ENCODE measurements around the gene ACP4. TPM values are rescaled to one million over a fixed set of nuclear protein-coding genes. Genes with fewer than 3 reads are reported as not detected.

The ACP4 gene
- total RNA-seq, 1 experiment from 2014 or later = not detected

GRCh38 chr19:50823389-50824042, 33.3 kb downstream of the ACP4 start, which contains the start of gene KLK1:
TSS of gene KLK1 (minus strand) at chr19:50823787. CDS start at chr19:50823748, 39 bp downstream.
- DNase-seq (ENCODE audit: low read depth) = no peak

- DNase-seq (ENCODE audit: low read depth) = no peak
Observed at GRCh38 chr19:50826492-50827240, 36.5 kb downstream of the ACP4 start.

DNA sequence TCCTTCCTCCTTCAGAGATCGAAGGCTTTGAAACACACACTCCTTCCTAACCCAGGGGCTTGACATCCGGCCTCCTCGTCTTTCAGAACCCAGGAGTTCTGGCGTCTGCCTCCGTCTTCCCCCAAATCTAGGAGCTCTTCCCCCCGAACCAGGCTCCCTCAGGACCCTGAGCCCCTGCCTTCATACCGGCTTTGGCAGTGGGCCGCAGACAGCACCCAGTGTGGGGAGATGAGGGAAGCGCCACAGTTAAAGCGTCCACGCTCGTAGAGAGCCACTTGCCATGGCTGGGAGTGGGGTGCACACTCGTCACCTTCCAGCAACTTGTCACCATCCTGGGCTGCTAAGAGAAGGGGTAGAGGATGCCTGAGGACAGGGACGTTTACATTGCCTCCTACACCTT, 37.3 kb downstream of the ACP4 start:
- no peak for DNase-seq (ENCODE audit: low read depth)

DNA sequence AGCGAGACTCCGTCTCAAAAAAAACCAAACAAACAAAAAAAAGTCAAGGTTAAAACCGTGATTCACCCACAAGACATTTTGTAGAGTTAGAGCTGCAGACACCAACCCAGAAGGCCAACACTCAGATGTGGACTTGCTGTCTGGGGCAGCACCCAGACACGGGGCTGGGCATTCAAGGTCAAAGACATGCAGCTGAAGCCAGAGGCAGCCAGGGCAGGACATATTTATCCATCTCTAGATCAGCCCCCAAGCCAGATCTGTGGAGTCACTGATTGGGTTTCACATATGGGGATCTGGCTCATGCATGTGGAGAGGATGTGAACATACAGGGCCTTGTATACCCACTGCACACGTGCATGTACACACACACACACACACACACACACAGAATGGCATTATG, 39.6 kb downstream of the ACP4 start:
- no peak for DNase-seq (ENCODE audit: low read depth)

DNA sequence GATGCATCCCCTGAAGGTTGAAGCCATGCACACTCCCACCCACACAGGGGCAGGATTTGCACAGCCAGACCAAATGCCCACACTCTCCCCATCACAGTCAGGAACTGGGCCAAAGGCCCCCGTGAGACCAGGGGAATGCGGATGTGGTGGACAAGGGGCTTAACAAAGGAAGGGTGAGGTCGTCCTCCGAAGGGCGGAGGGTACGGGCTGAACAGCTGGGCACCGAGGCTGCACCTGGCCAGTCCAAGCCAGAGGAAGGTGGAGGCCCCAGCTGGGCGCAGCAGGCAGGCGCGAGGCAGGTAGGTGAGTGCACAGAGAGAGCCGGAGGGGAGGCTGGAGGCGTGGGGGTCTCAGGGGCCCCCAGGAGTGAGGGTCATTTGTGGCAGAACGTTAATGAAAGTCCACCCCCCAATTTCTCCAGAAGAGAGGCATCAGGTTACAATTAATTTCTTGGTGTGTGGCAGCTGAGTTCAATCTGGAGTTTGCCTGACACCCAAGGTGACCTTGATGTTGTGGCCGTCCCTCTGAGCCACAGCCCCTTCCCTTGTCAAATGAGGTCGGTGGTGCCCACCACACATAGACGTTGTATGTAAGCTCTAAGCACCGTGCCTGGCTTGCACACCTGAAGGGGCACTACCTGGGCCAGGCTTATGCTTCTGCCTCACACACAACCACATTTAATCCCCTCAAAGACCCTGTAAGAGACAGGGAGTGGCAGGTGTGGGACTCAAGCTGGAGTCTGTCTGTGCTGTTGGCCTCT, 40.2 kb downstream of the ACP4 start:
- no peak for DNase-seq (ENCODE audit: low read depth)

DNA sequence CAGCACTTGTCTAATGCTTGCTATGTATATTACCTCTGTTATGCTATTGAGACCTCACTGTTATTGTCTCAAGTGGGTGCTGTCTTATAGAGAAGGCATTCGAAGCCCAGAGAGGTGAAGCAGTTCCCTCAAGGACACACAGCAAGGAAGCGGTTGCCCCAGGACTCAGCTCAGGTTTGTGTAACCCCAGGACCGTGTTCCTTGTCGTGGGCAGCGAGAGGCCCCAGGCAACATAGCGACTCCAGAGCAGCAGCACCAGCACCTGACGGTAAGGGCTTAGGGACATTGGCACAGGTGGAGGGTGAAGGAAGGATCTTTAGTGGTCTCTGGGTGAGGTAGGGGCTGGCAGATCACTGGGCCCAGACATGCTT, 40.8 kb downstream of the ACP4 start:
- no peak for DNase-seq (ENCODE audit: low read depth)

- no peak for DNase-seq (ENCODE audit: low read depth)
Observed at GRCh38 chr19:50832666-50833065, 42.5 kb downstream of the ACP4 start.

GRCh38 chr19:50833117-50833801, 43.0 kb downstream of the ACP4 start, which contains the start of gene KLK15:
TSS of gene KLK15 (minus strand) at chr19:50833574. CDS start at chr19:50831492, 2,082 bp downstream.
- no peak for DNase-seq (ENCODE audit: low read depth)

DNA sequence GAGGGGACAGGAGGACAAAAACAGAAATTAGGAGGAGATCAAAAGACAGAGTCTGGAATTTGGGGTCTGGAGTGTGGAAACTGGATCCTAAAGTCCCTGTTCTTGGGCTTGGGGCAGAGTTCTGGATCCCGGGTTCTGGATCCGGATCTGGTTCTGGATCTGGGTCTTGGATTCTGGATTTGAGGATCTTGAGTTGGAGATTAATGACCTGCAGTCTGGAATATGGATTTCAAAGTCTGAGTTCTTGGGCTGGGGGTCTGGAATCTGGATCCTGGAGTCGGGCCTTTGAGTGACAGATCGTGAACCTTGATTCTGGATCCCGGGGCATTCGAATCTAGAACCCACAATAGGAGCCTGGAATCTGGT, 43.6 kb downstream of the ACP4 start:
- no peak for DNase-seq (ENCODE audit: low read depth)

- peak; percentile 9 for DNase-seq (ENCODE audit: low read depth)
Observed at GRCh38 chr19:50835103-50835784, 45.0 kb downstream of the ACP4 start.

- DNase-seq (ENCODE audit: low read depth) = peak; percentile 70
Observed at GRCh38 chr19:50835785-50836542, 45.7 kb downstream of the ACP4 start.

DNA sequence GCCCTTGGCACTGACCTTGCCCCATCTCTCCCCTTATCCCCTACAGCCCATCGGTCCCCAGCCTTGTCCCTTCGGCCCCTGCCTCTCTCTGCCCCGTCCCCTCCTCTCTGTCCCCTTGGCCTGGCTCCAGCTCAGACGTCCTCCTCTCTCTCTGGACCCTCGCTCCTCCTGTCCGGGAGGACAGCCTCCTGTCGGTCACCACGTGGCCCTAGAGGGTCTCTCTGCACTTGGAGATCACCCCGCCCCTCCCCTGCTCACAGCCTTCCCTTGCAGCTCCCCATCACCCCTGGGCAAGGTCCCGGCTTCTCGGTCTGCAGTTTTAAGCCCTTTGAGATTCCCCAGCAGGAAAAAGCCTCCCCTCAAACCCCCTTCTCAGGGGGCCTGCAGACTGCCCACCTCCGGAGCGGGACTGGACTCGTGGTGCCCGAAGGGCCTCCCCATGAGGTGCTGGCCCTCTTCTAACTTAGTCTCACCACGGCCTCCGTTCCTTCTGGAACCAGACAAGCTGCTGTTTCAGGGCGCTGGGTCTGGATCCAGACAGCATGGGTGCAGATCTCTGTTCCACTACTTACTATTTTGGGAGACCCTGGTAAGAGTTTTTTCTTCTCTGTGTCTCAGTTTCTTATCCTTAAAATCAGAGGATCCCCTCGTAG, 46.5 kb downstream of the ACP4 start:
- DNase-seq (ENCODE audit: low read depth) = no peak

GRCh38 chr19:50837300-50837699, 47.1 kb downstream of the ACP4 start:
- no peak for DNase-seq (ENCODE audit: low read depth)

DNA sequence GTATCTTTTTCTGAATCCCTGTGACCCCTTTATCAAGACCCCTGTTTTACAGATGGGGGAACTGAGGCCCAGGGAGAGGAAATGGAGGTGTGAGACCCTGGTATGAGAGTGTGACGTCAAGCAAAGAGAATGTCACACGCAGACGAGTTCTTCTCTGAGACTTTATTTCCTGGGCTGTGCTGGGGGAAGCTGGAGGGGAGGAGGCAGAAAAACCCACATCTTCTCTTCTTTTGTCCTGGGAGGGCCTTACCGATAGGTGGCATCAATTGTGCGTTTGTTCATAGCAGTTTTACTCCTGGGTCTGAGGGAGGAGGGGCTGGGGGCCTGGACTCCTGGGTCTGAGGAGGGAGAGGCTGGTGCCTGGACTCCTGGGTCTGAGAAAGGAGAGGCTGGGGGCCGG, 48.0 kb downstream of the ACP4 start:
- peak; percentile 28 for DNase-seq (ENCODE audit: low read depth)

DNA sequence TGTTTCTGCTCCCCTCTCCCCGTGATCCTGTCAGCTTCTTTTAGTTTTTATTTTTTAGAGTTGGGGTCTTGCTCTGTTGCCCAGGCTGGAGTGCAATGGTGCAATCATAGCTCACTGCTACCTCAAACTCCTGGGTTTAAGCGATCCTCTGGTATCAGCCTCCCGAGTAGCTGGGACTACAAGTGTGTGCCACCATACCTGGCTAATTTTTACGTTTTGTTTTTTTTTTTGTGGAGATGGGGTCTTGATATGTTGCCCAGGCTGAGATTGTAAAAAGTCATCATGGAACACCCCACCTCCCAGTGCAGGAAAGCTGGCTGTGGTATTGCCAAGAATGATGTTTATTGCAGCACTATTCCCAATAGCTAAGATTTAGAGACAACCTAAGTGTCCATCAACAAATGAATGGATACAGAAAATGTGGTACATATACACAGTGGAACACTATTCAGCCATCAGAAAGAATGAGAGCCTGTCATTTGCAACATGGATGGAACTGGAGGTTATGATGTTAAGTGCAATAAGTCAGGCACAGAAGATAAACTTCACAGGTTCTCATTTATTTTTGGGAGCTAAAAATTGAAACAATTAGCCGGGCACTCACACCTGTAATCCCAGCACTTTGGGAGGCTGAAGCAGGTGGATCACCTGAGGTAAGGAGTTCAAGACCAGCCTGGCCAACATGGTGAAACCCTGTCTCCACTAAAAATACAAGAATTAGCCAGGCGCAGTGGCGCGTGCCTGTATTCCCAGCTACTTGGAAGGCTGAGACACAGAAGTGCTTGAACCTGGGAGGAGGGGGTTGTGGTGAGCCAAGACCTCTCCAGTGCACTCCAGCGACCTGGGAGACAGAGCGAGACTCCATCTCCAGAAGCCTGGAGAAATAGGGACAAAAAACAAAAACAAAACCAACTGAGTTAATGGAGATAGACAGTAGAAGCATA, 49.8 kb downstream of the ACP4 start:
- DNase-seq (ENCODE audit: low read depth) = no peak

DNA sequence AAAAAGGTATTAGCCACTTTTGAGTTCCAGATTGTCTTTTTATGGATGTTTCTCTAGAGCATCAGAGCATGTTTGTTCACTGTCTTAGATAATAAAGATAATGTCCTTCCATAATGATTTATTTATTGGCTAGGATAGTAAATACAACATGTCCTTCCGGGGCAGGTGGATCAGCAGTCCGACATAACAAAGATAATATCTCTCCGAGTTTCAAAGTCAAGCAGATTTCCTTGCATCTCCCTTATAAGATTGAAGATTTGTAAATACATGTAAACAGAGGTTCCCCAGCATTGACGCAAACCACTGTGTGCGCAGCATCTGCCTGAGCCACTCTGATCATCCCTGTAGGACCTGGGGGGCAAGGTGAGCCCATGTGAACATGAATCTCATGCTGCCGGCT, 51.9 kb downstream of the ACP4 start:
- no peak for DNase-seq (ENCODE audit: low read depth)

- DNase-seq (ENCODE audit: low read depth) = no peak
Observed at GRCh38 chr19:50843205-50843604, 53.0 kb downstream of the ACP4 start.

DNA sequence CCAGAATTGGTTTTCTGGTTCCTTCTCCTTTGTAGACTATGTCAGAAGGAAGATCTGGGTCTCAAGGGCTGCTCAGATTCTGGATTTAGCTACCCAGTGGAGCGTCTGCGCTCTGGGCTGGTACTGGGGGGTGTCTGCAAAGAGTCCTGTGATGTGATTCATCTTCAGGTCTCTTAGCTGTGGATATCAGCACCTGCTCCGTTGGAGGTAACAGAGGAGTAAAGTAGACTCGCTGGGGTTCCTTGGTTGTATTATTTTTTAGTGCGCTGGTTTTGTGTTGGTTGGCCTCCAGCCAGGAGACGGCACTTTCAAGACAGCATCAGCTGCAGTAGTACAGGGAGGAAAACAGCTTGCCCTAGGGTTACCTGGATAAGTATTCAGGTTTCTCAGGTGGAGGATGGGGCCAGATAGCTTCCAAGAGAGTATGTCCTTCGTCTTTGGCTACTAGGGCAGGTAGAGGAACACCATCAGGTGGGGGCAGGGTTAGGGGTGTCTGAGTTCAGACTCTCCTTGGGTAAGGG, 53.5 kb downstream of the ACP4 start:
- no peak for DNase-seq (ENCODE audit: low read depth)
